MM.1S (cell line): Measurements from ENCODE around the gene CIPC.

Experiments used
- EZH2 ChIP-seq: fragments of 300-600 bp; sonication (generic); optimal IDR thresholded peaks from 2 replicates; pipeline ENCODE3; 2017; ENCODE audit warnings: low read depth, mild to moderate bottlenecking, antibody characterized with exemption, low read length, mixed read lengths
- EZH2phosphoT487 ChIP-seq: fragments of 300-600 bp; sonication (generic); IDR thresholded peaks from 2 replicates; pipeline ENCODE4 v1.6.1; 2018; ENCODE audit warnings: antibody characterized with exemption, low read length
- TF ChIP-seq, protein P1 (sequence below): fragments of 300-600 bp; sonication (generic); IDR thresholded peaks from 2 replicates; pipeline ENCODE4 v1.5.1; 2016; ENCODE audit warnings: antibody characterized with exemption, low read length, mixed read lengths

DNA sequence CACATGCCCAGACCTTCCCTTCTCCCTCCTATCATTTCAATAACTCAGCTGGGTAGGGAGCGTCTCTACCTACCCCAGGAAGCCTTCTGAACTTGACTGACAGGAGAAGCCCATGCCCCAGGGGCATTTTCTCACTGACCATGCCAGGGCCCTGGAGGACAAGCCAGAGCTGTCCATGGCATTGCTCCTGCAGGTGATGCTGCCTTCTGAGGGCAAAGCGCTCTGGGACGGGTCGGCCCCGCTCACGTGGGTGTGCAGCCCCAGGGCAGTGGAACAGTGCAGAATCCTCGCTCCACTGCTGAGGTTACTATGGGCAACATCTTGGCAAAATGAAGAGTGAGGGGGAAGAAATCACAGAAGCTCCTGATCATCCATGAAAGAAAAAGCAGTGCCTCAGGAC, 28.5 kb upstream of the CIPC start:
- TF ChIP-seq, protein P1, sequence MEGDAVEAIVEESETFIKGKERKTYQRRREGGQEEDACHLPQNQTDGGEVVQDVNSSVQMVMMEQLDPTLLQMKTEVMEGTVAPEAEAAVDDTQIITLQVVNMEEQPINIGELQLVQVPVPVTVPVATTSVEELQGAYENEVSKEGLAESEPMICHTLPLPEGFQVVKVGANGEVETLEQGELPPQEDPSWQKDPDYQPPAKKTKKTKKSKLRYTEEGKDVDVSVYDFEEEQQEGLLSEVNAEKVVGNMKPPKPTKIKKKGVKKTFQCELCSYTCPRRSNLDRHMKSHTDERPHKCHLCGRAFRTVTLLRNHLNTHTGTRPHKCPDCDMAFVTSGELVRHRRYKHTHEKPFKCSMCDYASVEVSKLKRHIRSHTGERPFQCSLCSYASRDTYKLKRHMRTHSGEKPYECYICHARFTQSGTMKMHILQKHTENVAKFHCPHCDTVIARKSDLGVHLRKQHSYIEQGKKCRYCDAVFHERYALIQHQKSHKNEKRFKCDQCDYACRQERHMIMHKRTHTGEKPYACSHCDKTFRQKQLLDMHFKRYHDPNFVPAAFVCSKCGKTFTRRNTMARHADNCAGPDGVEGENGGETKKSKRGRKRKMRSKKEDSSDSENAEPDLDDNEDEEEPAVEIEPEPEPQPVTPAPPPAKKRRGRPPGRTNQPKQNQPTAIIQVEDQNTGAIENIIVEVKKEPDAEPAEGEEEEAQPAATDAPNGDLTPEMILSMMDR, result no peak
- TF ChIP-seq EZH2phosphoT487, result no peak
- TF ChIP-seq EZH2, result no peak
